Right lobe of liver (tissue), 4 donors: ENCODE results near the gene B4GALT1.

Experiments used
- CTCF ChIP-seq, 4 donors: fragments of 200-600 bp in 3 of 4; fragments of 450-650 bp in 1 of 4; IDR thresholded peaks; one replicate each; pipeline versions ENCODE4 v1.5.1 to v1.8.0; 2016 to 2022; ENCODE audit warnings: antibody characterized with exemption in 4 of 4, mild to moderate bottlenecking in 2 of 4
- POLR2A ChIP-seq: fragments of 450-650 bp; IDR thresholded peaks from one replicate; pipeline ENCODE4 v1.6.1; 2017; ENCODE audit warnings: antibody characterized with exemption, mild to moderate bottlenecking
- donor health status: DM: no; HTN: no; CAD: no.
- donor health status: DM: no; HTN: no; CAD: no.
- donor health status: DM: no; HTN: yes; CAD: no.

GRCh38 chr9:33166231-33167083 lies 679 bp downstream of the B4GALT1 start:
- TF ChIP-seq CTCF (IDR thresholded peaks at IDR 0.05) (no peak), POLR2A (no peak)
